Skeletal muscle satellite cell (primary cell): Measurements from ENCODE around the gene RPL11.
"Not testable (repeated sequence)": the region's sequence is repeated elsewhere in the genome, so short reads cannot be mapped to it uniquely, and the experiment has no call there.

ENCODE experiments used
- H3K27me3 ChIP-seq: 2 replicates; pipeline ENCODE4 v1.7.0; 2013; ENCODE audit warnings: low read length; ENCODE audit not compliant: control insufficient read depth, insufficient read depth
- H3K36me3 ChIP-seq: 2 replicates; pipeline ENCODE4 v1.7.0; 2013; ENCODE audit warnings: mild to moderate bottlenecking, control low read depth, low read length; ENCODE audit not compliant: insufficient read depth
- H3K4me1 ChIP-seq: 2 replicates; pipeline ENCODE4 v1.7.0; 2013; ENCODE audit warnings: low read length; ENCODE audit not compliant: control insufficient read depth, insufficient read depth
- H3K4me2 ChIP-seq: 2 replicates; pipeline ENCODE4 v1.7.0; 2013; ENCODE audit warnings: mild to moderate bottlenecking, low read length
- H3K4me3 ChIP-seq: 2 replicates; pipeline ENCODE4 v1.7.0; 2013; ENCODE audit warnings: low read length
- H3K9ac ChIP-seq: 2 replicates; pipeline ENCODE4 v1.7.0; 2013; ENCODE audit warnings: mild to moderate bottlenecking, low read depth, low read length, moderate library complexity
- H3K9me3 ChIP-seq: replicated peaks from 2 replicates; pipeline ENCODE4 v1.7.0; 2013; ENCODE audit warnings: mild to moderate bottlenecking, control low read depth, low read length

RPL11 gene

DNA sequence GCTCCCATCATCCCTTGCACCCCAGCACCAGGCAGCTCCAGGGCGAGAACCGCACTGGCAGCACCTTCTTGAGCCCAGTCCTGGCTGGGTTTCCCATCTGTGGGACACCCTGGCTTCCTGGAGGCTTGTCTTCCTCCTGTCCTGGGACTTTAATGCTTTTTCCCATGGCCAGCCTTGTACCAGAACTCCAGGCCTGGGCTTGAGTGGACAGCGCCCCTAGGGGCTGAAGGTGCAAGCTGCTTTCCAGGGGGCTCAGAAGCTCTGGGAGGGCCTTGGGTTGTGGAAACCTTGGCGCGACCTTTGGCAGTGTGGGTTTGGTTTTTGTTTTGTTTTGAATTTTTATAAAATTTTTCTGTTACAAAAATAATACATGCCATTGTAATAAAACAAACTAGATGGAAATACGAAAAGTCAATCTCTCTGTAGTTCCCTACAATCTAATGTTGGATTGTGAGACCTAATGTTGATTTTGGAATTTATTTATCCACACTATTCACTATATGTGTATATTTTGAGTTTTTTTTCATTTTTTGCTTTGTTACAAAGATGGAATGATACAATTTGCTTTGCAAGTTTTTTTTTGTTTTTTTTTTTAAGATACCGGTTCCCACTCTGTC is 33.8 kb upstream of the RPL11 start:
- Histone ChIP-seq H3K4me3 (no peak overlapping the region), H3K4me2 (no peak overlapping the region), H3K9ac (no peak overlapping the region), H3K9me3 (no peaks in the 10 kb centered on the region), H3K27me3 (peaks cover 28% of the 10 kb centered on the region), H3K4me1 (no peaks in the 10 kb centered on the region), H3K36me3 (no peaks in the 10 kb centered on the region)

DNA sequence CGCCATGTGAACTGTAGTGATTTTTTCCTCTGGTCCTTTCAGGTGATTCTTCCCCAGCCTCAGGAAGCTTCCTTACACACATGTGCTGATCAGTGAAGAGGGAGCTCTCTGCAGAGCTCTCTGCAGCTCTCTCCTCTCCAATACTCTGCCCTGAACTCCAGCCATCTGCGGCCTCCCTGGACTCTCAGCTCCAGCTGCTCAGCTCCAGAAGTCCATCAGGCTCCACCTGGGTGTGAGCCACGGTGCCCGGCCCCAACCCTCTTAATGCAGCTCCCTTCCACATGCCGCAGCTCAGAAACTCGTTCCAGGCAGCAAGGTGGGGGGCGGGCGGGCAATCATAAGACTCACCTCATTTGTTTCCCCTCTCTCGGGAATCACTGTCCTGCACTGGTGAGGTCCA is 30.9 kb upstream of the RPL11 start:
- Histone ChIP-seq H3K27me3 (peaks cover 15% of the 10 kb centered on the region), H3K4me3 (no peak overlapping the region), H3K4me1 (no peaks in the 10 kb centered on the region), H3K9ac (no peak overlapping the region), H3K4me2 (no peak overlapping the region), H3K9me3 (no peaks in the 10 kb centered on the region), H3K36me3 (no peaks in the 10 kb centered on the region)

DNA sequence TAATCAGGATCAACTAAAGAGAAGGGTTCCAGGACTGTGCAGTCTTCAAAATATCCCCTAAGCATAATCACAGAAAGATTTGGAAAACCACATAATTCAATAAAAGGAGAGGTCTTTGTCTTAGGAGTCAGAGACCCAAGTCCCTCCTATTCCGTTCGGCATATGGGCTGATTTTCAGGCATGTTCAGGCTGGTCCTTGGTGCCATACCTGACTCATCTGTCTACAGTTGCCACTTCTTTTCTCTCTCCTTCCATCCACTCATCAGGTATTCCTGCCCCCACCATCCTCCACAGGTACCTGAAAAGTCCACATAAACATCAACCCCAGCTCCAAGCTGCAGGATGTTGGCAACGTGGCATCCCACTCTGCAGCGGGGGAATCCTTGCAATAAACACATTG is 29.7 kb upstream of the RPL11 start:
- no peaks in the 10 kb centered on the region for H3K9me3 ChIP-seq
- no peak overlapping the region for H3K4me2 ChIP-seq
- H3K4me3 ChIP-seq = no peak overlapping the region
- peaks cover 15% of the 10 kb centered on the region for H3K27me3 ChIP-seq
- H3K4me1 ChIP-seq = no peaks in the 10 kb centered on the region
- no peaks in the 10 kb centered on the region for H3K36me3 ChIP-seq
- H3K9ac ChIP-seq = no peak overlapping the region

DNA sequence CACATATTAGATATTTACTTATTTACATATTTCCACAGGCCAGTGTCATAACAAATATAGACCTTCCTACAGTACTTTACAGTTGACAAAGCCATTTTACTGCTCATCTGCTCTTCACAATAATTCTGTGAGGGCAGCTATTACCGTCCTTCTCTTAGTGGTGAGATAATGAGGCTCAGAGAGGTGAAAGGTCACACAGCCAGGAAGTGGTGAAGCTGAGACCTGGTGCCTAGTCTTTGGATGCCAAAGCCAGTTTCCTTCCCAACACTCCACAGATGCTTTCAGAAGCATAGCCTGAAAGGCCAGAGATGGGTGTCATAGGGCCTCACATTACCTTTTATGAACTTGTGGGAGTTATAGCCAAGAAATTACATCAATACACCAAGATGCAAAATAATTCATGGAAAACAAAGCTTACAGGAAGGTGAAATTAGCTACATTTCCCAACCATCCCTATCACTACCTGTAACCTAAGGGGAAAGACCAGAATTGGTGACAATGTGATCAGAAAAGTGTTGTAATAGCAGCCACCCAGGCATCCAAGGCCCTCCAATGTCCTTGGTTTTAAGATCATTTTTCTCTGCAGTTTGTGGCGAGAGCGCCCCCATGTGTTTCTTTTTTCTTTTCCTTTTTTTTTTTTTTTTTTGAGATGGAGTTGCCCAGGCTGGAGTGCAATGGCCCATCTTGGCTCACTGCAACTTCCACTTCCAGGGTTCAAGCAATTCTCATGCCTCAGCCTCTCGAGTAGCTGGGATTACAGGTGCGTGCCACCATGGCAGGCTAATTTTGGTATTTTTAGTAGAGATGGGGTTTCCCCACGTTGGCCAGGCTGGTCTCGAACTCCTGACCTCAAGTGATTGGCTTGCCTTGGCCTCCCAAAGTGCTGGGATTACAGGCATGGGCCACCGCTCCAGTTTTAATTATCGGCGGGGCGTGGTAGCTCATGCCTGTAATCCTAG is 26.5 kb upstream of the RPL11 start:
- no peak overlapping the region for H3K4me2 ChIP-seq
- peaks cover 20% of the 10 kb centered on the region for H3K27me3 ChIP-seq
- no peaks in the 10 kb centered on the region for H3K9me3 ChIP-seq
- H3K4me1 ChIP-seq = no peaks in the 10 kb centered on the region
- no peak overlapping the region for H3K9ac ChIP-seq
- H3K36me3 ChIP-seq = no peaks in the 10 kb centered on the region
- H3K4me3 ChIP-seq = no peak overlapping the region

DNA sequence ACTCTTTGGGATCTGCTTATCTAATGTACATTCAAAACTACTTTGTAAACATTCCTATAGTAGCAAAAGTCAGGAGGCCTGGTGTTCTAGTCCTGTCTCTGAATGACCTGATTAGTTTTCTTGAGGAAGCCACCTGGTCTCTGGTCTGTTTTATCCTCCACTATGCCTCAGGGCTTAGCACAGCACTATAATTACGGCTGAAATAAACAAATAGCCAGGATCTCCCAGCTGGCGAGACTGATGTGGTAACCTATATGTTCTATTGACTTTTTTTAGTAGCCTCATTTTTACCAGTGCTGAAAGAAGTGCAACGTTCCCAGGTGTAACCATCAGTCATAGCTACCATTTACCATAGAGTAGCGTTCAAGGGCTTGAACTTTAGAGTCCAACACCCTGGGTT is 24.2 kb upstream of the RPL11 start:
- H3K4me3 ChIP-seq = no peak overlapping the region
- H3K9me3 ChIP-seq = no peaks in the 10 kb centered on the region
- H3K4me2 ChIP-seq = no peak overlapping the region
- H3K27me3 ChIP-seq = peaks cover 23% of the 10 kb centered on the region
- H3K9ac ChIP-seq = no peak overlapping the region
- H3K36me3 ChIP-seq = no peaks in the 10 kb centered on the region
- H3K4me1 ChIP-seq = no peaks in the 10 kb centered on the region

DNA sequence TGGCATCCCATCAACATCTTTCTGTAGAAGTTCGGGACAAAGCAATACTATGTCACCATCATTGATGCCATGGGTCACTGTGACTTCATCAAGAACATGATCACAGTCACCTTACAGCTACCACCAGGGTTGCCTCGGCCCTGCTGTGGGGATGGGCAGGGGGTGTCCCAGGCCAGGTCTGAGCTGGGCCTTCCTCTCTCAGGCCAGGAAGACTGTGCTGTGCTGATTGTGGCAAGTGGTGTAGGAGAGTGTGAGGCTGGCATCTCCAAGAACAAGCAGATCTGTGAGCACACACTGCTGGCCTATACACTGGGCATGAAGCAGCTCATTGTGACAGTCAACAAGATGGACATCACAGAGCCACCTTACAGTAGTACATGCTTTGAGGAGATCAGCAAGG is 20.9 kb upstream of the RPL11 start:
- H3K4me3 ChIP-seq = no peak overlapping the region
- H3K4me2 ChIP-seq = no peak overlapping the region
- H3K9me3 ChIP-seq = no peaks in the 10 kb centered on the region
- H3K27me3 ChIP-seq = peaks cover 30% of the 10 kb centered on the region
- H3K4me1 ChIP-seq = no peaks in the 10 kb centered on the region
- H3K36me3 ChIP-seq = no peaks in the 10 kb centered on the region
- no peak overlapping the region for H3K9ac ChIP-seq

DNA sequence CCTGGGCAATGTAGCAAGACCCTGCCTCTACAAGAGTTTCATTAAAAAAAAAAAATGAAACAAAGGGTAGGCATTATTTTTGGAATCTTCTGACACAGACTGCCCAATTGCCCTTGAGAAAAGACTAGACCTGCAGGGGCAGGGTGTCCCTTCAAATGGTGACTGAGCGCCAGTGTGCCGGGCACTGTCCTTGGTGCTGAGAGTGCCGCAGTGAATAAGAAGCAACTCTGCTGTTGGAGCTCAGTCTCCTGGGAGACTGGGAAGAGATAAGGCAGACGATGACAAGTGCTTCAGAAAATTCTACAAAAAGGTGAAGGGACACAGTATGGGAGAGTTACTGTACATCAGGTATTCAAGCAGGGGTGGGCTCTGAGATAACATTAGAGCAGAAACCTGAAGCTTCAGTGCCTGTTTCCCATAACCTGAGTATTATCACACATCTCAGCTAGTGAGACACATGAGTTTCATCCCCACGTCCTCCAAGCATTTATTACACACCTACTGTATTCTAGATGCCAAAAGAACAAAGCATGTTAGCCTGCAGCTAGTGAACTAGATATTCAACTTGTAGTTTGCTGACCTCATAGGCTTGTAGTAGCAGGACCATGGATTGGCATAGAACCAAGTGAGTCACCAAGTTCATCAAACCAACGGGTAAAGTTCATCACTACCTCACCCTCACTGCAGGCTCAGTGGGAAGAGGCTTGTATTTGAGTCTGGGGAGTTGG is 18.4 kb upstream of the RPL11 start:
- no peaks in the 10 kb centered on the region for H3K9me3 ChIP-seq
- H3K36me3 ChIP-seq = no peaks in the 10 kb centered on the region
- no peaks in the 10 kb centered on the region for H3K4me1 ChIP-seq
- H3K27me3 ChIP-seq = peaks cover 38% of the 10 kb centered on the region
- H3K4me2 ChIP-seq = no peak overlapping the region
- H3K4me3 ChIP-seq = no peak overlapping the region
- no peak overlapping the region for H3K9ac ChIP-seq

DNA sequence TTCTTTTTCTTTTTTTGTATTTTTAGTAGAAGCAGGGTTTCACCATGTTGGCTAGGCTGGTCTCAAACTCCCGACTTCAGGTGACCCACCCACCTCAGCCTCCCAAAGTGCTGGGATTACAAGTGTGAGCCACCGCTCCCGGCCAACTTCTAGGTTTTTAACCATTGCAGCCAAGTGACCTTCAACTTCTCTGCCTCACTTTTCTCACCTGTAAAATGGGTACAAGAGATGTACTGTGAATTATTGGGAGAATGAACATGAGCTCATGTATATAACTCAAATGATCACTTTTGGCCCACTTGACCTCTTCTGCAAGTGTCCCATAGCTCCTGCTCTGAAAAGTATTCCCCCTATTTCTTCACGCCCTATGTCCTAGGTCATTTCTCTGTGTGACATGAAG is 11.8 kb upstream of the RPL11 start:
- Histone ChIP-seq H3K36me3 (no peaks in the 10 kb centered on the region), H3K9ac (no peak overlapping the region), H3K4me3 (no peak overlapping the region), H3K4me1 (no peaks in the 10 kb centered on the region), H3K27me3 (peaks cover 50% of the 10 kb centered on the region), H3K4me2 (no peak overlapping the region), H3K9me3 (no peaks in the 10 kb centered on the region)

DNA sequence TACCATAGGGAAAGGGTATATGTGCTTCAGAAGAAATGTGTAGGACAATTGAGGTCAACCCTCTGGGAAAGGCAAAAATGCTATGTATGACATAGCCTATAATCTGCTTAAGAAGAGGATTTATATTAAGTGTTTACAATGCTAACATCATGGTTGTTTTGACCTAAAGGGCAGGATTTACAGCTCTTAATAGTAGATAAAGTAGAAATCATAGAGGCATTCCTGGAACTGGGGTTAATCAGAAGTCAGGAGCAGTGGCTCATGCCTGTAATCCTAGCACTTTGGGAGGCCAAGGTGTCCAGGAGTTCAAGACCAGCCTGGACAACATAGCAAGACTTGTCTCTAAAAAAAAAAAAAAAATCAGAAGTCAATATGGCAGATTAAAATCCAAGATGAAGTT is 8.7 kb upstream of the RPL11 start:
- H3K4me1 ChIP-seq = no peaks in the 10 kb centered on the region
- H3K9me3 ChIP-seq = no peaks in the 10 kb centered on the region
- no peaks in the 10 kb centered on the region for H3K36me3 ChIP-seq
- H3K27me3 ChIP-seq = peaks cover 36% of the 10 kb centered on the region
- no peak overlapping the region for H3K4me2 ChIP-seq
- no peak overlapping the region for H3K4me3 ChIP-seq
- no peak overlapping the region for H3K9ac ChIP-seq

DNA sequence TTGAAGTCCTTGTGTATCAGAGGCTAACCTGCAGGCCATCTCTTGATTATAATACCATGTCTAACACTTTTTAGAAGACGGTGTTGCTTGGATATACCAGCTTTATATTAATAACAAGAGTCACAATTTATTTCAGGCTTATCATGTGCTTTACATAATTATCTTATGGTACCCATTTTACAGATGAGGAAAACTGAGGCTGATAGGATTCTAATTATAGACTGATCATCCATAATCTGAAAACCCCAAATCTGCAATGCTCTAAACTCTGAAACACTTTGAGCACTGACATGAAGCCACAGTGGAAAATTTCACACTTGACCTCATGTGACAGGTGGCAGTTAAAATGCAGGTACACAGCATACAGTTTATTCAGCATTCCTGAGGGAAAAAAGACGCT is 7.2 kb upstream of the RPL11 start:
- peaks cover 30% of the 10 kb centered on the region for H3K27me3 ChIP-seq
- no peak overlapping the region for H3K9ac ChIP-seq
- no peaks in the 10 kb centered on the region for H3K9me3 ChIP-seq
- no peak overlapping the region for H3K4me3 ChIP-seq
- H3K4me2 ChIP-seq = no peak overlapping the region
- H3K4me1 ChIP-seq = no peaks in the 10 kb centered on the region
- no peaks in the 10 kb centered on the region for H3K36me3 ChIP-seq

DNA sequence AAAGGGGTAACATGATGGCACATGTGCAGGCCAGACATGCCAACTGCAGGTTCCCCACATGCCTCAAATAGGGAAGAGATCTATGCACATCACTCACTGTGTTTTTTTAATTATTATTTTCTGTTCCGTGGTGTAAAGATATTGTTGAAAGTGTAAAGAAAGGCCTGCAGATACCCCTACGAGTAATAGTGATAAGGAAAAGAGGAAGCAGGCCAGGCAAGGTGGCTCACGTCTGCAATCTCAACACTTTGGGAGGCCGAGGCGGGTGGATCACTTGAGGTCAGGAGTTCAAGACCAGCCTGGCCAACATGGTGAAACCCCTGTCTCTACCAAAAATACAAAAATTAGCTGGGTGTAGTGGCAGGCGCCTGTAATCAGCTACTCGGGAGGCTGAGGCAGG is 6.4 kb upstream of the RPL11 start:
- H3K36me3 ChIP-seq, H3K9me3 ChIP-seq, H3K4me2 ChIP-seq, H3K4me3 ChIP-seq, H3K9ac ChIP-seq, H3K4me1 ChIP-seq: not testable (repeated sequence)
- peaks cover 26% of the 10 kb centered on the region for H3K27me3 ChIP-seq
